OCI-LY7 (cell line): ENCODE results near the gene FMN1. TPM values are rescaled to one million over a fixed set of nuclear protein-coding genes. Genes with fewer than 3 reads are reported as not detected.

Experiments used
- BruUV-seq: library from RNA; stranded (reverse); fragments of 400-500 nt; replicated peaks from 2 replicates; lab custom pipeline; 2021; lab: Mats Ljungman, UMichigan
- CTCF ChIA-PET: fragments of 300-600 bp; sonication (Branson Sonifier 250); formaldehyde crosslinking; loops from one replicate; lab custom pipeline; 2022; ENCODE audit warnings: antibody characterized with exemption; ENCODE audit not compliant: unreplicated experiment; lab: Charles Lee
- POLR2A ChIA-PET: fragments of 300-600 bp; sonication (Branson Sonifier 250); formaldehyde crosslinking; loops from one replicate; lab custom pipeline; 2022; ENCODE audit warnings: antibody characterized with exemption; lab: Charles Lee
- DNase-seq: peaks from one replicate; pipeline ENCODE4 v3.0.0-alpha.2; 2015; ENCODE audit warnings: low spot score
- H2AFZ ChIP-seq: fragments of 200-600 bp; sonication (generic), shearing (Covaris generic); 2 replicates; pipeline ENCODE4 v1.6.1; 2014; ENCODE audit warnings: mild to moderate bottlenecking, antibody characterized with exemption, low read length, moderate library complexity
- H3K27ac ChIP-seq: fragments of 200-600 bp; sonication (generic); 2 replicates; pipeline ENCODE4 v1.5.1; 2014; ENCODE audit warnings: mixed run types, low read depth, mild to moderate bottlenecking, moderate library complexity, low read length, inconsistent platforms; ENCODE audit not compliant: poor library complexity, severe bottlenecking
- H3K36me3 ChIP-seq: fragments of 200-600 bp; sonication (generic); 2 replicates; pipeline ENCODE4 v1.6.1; 2014; ENCODE audit warnings: mild to moderate bottlenecking, antibody characterized with exemption, low read length, moderate library complexity, mixed read lengths; ENCODE audit not compliant: insufficient read depth
- H3K4me1 ChIP-seq: fragments of 200-600 bp; sonication (generic); 2 replicates; pipeline ENCODE4 v1.5.1; 2014; ENCODE audit warnings: mild to moderate bottlenecking, low read length; ENCODE audit not compliant: insufficient read depth, poor library complexity, severe bottlenecking
- H3K4me2 ChIP-seq: fragments of 200-600 bp; sonication (generic); 2 replicates; pipeline ENCODE4 v1.6.1; 2014; ENCODE audit warnings: mild to moderate bottlenecking, low read length
- H3K4me3 ChIP-seq: fragments of 200-600 bp; sonication (generic); 2 replicates; pipeline ENCODE4 v1.5.1; 2014; ENCODE audit warnings: mild to moderate bottlenecking, low read depth, low read length; ENCODE audit not compliant: poor library complexity, severe bottlenecking
- H3K79me2 ChIP-seq: fragments of 200-600 bp; sonication (generic); 2 replicates; pipeline ENCODE4 v1.6.1; 2016; ENCODE audit warnings: low read depth, mild to moderate bottlenecking, low read length, moderate library complexity, mixed read lengths; ENCODE audit not compliant: insufficient read depth
- H3K9me2 ChIP-seq: fragments of 200-600 bp; sonication (generic); 2 replicates; pipeline ENCODE4 v1.6.1; 2016; ENCODE audit warnings: mild to moderate bottlenecking, low read length, mixed read lengths; ENCODE audit not compliant: insufficient read depth
- H3K9me3 ChIP-seq: fragments of 200-600 bp; sonication (generic); 2 replicates; pipeline ENCODE4 v1.6.1; 2014; ENCODE audit warnings: mild to moderate bottlenecking, mixed run types, low read length, mixed read lengths
- H4K20me1 ChIP-seq: fragments of 200-600 bp; sonication (generic); 2 replicates; pipeline ENCODE4 v1.6.1; 2014; ENCODE audit warnings: mild to moderate bottlenecking, antibody characterized with exemption, low read length, moderate library complexity, mixed read lengths; ENCODE audit not compliant: insufficient read depth
- CTCF ChIP-seq: fragments of 200-600 bp; sonication (generic); conservative IDR thresholded peaks from 2 replicates; pipeline ENCODE4 v1.5.1; 2014; ENCODE audit warnings: mild to moderate bottlenecking, antibody characterized with exemption, low read length, moderate library complexity, mixed read lengths
- EZH2phosphoT487 ChIP-seq: fragments of 200-600 bp; sonication (generic); IDR thresholded peaks from 2 replicates; pipeline ENCODE4 v1.6.1; 2018; ENCODE audit warnings: low read depth, borderline replicate concordance, mild to moderate bottlenecking, mixed run types, antibody characterized with exemption, low read length, moderate library complexity, mixed read lengths
- intact Hi-C: fragments of 100-400 bp; cut with micrococcal nuclease; formaldehyde crosslinking; loops from one replicate; pipeline ENCODE4 v1.10.0; 2022; ENCODE audit not compliant: unreplicated experiment
- total RNA-seq, 2 experiments: library from RNA; depleted of rRNA in 1 of 2; stranded (reverse); fragments of >200 nt in 1 of 2; shearing (Covaris generic) in 1 of 2; gene quantifications; 2 replicates each; pipeline ENCODE4 v1.2.3, GENCODE V29; 2014 to 2022

The FMN1 gene
- total RNA-seq, 2 experiments from 2014 or later: 3.2 to 4.2 TPM

- Histone ChIP-seq H3K4me2 (no peak overlapping the region), H2AFZ (no peak overlapping the region), H3K9me2 (no peaks in the 10 kb centered on the region), H3K36me3 (no peaks in the 10 kb centered on the region), H3K27ac (no peak overlapping the region), H3K79me2 (no peaks in the 10 kb centered on the region), H3K9me3 (0 out of 2 replicates have a peak, but pooled peaks cover 4% of the 10 kb centered on the region), H3K4me1 (no peaks in the 10 kb centered on the region), H4K20me1 (no peaks in the 10 kb centered on the region), H3K4me3 (no peak overlapping the region)
- no TSS peak for BruUV-seq
- TF ChIP-seq CTCF: no peak
- no peak for TF ChIP-seq EZH2phosphoT487
- intact Hi-C loops: no loop called here
- POLR2A ChIA-PET: no interaction called here
- CTCF ChIA-PET: no interaction called here
- DNase-seq: no peak
These were observed 415.9 kb downstream of the FMN1 start for GRCh38 chr15:32778391-32779176.

GRCh38 chr15:32775103-32775502, 419.4 kb downstream of the FMN1 start:
- Histone ChIP-seq H3K79me2 (no peaks in the 10 kb centered on the region), H3K9me2 (no peaks in the 10 kb centered on the region), H3K9me3 (0 out of 2 replicates have a peak, but pooled peaks cover 4% of the 10 kb centered on the region), H3K4me2 (no peak overlapping the region), H3K4me1 (no peaks in the 10 kb centered on the region), H3K36me3 (no peaks in the 10 kb centered on the region), H4K20me1 (no peaks in the 10 kb centered on the region), H2AFZ (no peak overlapping the region), H3K4me3 (no peak overlapping the region), H3K27ac (no peak overlapping the region)
- CTCF ChIA-PET: no interaction called here
- no peak for DNase-seq
- POLR2A ChIA-PET: interaction anchor here (0.6 kb wide), 1 partner anchor 39 kb away, joined by 4 read pairs; no protein-coding TSS in a partner anchor
- TF ChIP-seq CTCF (no peak), EZH2phosphoT487 (no peak)
- intact Hi-C loops: no loop called here
- no TSS peak for BruUV-seq

GRCh38 chr15:32774022-32774421, 420.5 kb downstream of the FMN1 start:
- Histone ChIP-seq H3K9me3 (0 out of 2 replicates have a peak, but pooled peaks cover 4% of the 10 kb centered on the region), H2AFZ (no peak overlapping the region), H3K4me2 (no peak overlapping the region), H4K20me1 (no peaks in the 10 kb centered on the region), H3K9me2 (no peaks in the 10 kb centered on the region), H3K79me2 (no peaks in the 10 kb centered on the region), H3K27ac (no peak overlapping the region), H3K4me1 (no peaks in the 10 kb centered on the region), H3K36me3 (no peaks in the 10 kb centered on the region), H3K4me3 (no peak overlapping the region)
- intact Hi-C loops: no loop called here
- POLR2A ChIA-PET: no interaction called here
- TF ChIP-seq CTCF: no peak
- TF ChIP-seq EZH2phosphoT487: no peak
- CTCF ChIA-PET: no interaction called here
- no TSS peak for BruUV-seq
- DNase-seq: no peak
